ENCODE measurements around the gene YPEL4. TPM values are rescaled to one million over a fixed set of nuclear protein-coding genes. Genes with fewer than 3 reads are reported as not detected.

The YPEL4 gene
- total RNA-seq, 3 donors from 2014 or later: 0.39 to 2.4 (median 0.58) TPM

DNA sequence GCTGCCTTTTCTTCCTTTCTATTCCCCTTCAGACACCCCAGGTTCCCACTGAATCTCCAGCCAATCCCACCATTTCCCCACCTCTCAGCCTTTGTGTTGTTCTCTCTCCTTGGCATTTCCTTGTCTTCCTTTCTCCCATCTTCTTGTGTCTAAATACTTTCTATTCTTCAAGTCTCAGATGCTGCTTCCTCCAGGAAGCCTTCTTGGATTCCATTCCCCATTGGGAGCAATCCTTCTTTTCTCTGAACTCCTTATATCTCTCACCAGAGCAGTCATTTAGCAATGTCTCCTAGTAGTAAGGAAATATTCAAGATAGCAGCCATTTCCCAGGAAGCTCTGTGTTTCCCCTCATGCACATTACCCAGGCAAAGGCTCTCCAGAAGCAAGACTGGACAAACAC, 15.4 kb downstream of the YPEL4 start:
- H3K4me3 ChIP-seq: no peak overlapping the region
- intact Hi-C loops (cut with DNase I, micrococcal nuclease): no loop called here
- peaks cover 2% of the 10 kb centered on the region for H3K4me1 ChIP-seq (ENCODE audit: low read depth)
- ATAC-seq (no peak), DNase-seq (no peak)
- H3K36me3 ChIP-seq (ENCODE audit: low read depth): no peaks in the 10 kb centered on the region
- TF ChIP-seq, protein P1, sequence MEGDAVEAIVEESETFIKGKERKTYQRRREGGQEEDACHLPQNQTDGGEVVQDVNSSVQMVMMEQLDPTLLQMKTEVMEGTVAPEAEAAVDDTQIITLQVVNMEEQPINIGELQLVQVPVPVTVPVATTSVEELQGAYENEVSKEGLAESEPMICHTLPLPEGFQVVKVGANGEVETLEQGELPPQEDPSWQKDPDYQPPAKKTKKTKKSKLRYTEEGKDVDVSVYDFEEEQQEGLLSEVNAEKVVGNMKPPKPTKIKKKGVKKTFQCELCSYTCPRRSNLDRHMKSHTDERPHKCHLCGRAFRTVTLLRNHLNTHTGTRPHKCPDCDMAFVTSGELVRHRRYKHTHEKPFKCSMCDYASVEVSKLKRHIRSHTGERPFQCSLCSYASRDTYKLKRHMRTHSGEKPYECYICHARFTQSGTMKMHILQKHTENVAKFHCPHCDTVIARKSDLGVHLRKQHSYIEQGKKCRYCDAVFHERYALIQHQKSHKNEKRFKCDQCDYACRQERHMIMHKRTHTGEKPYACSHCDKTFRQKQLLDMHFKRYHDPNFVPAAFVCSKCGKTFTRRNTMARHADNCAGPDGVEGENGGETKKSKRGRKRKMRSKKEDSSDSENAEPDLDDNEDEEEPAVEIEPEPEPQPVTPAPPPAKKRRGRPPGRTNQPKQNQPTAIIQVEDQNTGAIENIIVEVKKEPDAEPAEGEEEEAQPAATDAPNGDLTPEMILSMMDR (IDR thresholded peaks at IDR 0.05): no peak
- H3K9me3 ChIP-seq: no peaks in the 10 kb centered on the region

DNA sequence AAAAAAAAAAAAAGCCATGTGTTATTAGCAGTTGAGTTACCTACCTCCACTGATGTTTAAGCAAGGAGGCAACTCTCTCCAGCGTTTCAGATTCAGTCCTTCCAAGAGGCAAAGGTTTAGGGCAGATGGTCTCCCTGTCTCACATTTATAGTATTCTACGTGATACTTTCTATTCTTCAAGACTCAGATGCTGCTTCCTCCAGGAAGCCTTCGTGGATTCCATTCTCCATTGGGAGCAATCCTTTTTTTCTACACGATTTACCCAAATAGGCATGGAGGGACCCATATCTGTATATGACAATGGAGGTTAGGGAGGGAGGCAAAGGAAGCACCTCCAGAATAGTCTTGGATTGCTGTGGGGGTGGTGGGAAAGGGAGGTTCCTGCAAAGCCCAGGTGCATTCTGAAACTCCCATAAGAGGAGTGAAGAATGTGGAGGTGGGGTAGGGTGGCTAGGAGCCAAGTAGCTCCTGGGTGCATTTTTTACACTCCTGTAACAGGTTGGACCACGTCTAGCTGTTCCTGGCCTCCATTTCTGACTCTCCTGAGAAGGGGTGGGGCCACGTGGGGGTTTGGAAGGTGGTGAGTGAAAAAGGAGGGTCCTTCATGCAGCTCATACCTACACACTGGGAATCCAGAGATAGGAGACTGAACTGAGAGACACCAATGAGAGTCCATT, 16.2 kb downstream of the YPEL4 start:
- Histone ChIP-seq H3K4me1 (ENCODE audit: low read depth) (no peaks in the 10 kb centered on the region), H3K36me3 (ENCODE audit: low read depth) (no peaks in the 10 kb centered on the region), H3K9me3 (no peaks in the 10 kb centered on the region), H3K4me3 (no peak overlapping the region)
- no peak for DNase-seq
- intact Hi-C loops (cut with DNase I, micrococcal nuclease): no loop called here
- TF ChIP-seq, protein P1 (IDR thresholded peaks at IDR 0.05): no peak
- ATAC-seq: no peak

DNA sequence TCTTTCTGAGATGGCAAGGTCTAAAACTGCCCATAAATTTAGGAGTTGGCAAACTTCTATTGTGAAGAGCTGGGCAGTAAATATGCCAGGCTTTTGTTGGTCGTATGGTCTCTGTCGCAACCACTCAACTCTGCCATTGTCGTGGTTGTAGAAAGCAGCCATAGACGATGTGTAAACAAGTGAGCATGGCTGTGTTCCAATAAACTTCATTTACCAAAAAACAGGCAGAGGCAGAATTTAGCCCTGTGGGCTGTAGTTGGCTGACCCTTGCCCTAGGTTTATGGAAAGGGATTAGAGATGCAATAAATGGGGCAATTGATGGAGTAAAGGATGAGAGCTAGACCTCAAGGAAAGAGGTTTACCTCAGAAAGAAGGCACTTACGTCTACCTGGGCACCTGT, 17.6 kb downstream of the YPEL4 start:
- ATAC-seq (no peak), DNase-seq (no peak)
- Histone ChIP-seq H3K36me3 (ENCODE audit: low read depth) (no peaks in the 10 kb centered on the region), H3K4me1 (ENCODE audit: low read depth) (no peaks in the 10 kb centered on the region), H3K9me3 (no peaks in the 10 kb centered on the region), H3K4me3 (no peak overlapping the region)
- intact Hi-C loops (cut with DNase I, micrococcal nuclease): no loop called here
- TF ChIP-seq, protein P1 (IDR thresholded peaks at IDR 0.05): no peak

DNA sequence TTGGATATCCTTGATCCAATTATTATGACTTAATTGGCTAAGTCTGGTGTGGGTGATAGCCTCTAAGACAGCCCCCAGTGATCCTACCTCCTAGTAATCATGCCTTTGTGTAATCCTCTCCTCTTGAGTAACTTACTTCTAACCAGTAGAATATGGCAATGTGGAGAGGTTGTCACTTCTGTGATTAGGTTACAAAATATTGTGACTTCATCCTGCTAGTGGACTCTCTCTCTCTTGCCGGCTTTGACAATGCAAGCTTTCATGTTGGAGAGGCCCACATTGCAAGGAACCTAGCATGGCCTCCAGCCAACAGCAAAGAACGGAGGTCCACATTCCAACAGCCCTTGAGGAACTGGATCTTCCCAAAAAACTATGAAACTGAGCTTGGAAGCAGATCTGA, 19.5 kb downstream of the YPEL4 start:
- H3K4me3 ChIP-seq: no peak overlapping the region

DNA sequence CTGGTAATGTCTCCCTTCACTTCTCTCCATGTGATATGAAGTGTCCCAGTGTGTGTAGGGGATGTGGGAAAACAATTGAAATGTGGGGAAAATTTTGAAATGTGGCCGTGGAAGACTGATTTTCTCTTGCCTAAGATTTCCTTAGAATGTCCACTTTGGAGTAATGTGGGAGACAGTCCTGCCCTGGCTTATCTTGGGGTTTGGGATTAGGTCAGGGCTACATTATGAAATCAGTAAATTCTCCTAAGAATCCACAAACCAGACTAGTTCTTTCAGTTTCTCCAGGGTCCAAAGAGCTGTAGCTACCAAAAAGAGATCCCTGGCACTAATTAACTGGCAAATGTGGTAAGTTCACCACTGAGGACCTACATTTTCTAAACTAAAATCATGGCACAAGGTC, 22.8 kb downstream of the YPEL4 start:
- ATAC-seq: no peak

More for the DNA sequence above, 19.5 kb downstream of the YPEL4 start:
- H3K9me3 ChIP-seq: no peaks in the 10 kb centered on the region
- ATAC-seq (no peak), DNase-seq (no peak)
- no peaks in the 10 kb centered on the region for H3K4me1 ChIP-seq (ENCODE audit: low read depth)
- intact Hi-C loops (cut with DNase I, micrococcal nuclease): no loop called here
- no peaks in the 10 kb centered on the region for H3K36me3 ChIP-seq (ENCODE audit: low read depth)
- TF ChIP-seq, protein P1 (IDR thresholded peaks at IDR 0.05): no peak

More for the DNA sequence above, 22.8 kb downstream of the YPEL4 start:
- no peaks in the 10 kb centered on the region for H3K36me3 ChIP-seq (ENCODE audit: low read depth)
- H3K4me3 ChIP-seq: no peak overlapping the region
- H3K4me1 ChIP-seq (ENCODE audit: low read depth): no peaks in the 10 kb centered on the region
- intact Hi-C loops (cut with DNase I, micrococcal nuclease): no loop called here
- DNase-seq: no peak
- no peaks in the 10 kb centered on the region for H3K9me3 ChIP-seq
- TF ChIP-seq, protein P1 (IDR thresholded peaks at IDR 0.05): no peak

Data from mucosa of descending colon (tissue), 3 donors.